Neural cell (in vitro differentiated cells): ENCODE results near the gene SFMBT1. TPM values are rescaled to one million over a fixed set of nuclear protein-coding genes. Genes with fewer than 3 reads are reported as not detected.

Source experiments
- H2AFZ ChIP-seq: fragments of 200-600, 300-800 bp; sonication (generic), shearing (Covaris generic); 2 replicates; pipeline ENCODE4 v1.6.0; 2014; ENCODE audit warnings: low read depth, mild to moderate bottlenecking, antibody characterized with exemption, low read length, moderate library complexity
- H3F3A ChIP-seq: fragments of 200-600 bp; shearing (Covaris generic); 2 replicates; pipeline ENCODE4 v1.6.1; 2016; ENCODE audit warnings: mild to moderate bottlenecking, moderate library complexity, mixed read lengths, antibody characterized with exemption, low read length; ENCODE audit not compliant: insufficient read depth, poor library complexity, severe bottlenecking
- H3K27ac ChIP-seq: fragments of 200-600, 300-800 bp; sonication (generic), shearing (Covaris generic); 2 replicates; pipeline ENCODE4 v1.5.1; 2014; ENCODE audit warnings: mild to moderate bottlenecking, low read length, moderate library complexity
- H3K27me3 ChIP-seq: fragments of 300-800, 200-600 bp; sonication (generic), shearing (Covaris generic); 2 replicates; pipeline ENCODE4 v1.6.0; 2014; ENCODE audit warnings: mild to moderate bottlenecking, low read depth, low read length, moderate library complexity; ENCODE audit not compliant: insufficient read depth
- H3K36me3 ChIP-seq: fragments of 300-800, 200-600 bp; sonication (generic), shearing (Covaris generic); 2 replicates; pipeline ENCODE4 v1.5.1; 2014; ENCODE audit warnings: mild to moderate bottlenecking, antibody characterized with exemption, low read length, moderate library complexity; ENCODE audit not compliant: insufficient read depth
- H3K4me2 ChIP-seq: fragments of 300-800, 200-600 bp; sonication (generic), shearing (Covaris generic); 2 replicates; pipeline ENCODE4 v1.6.0; 2014; ENCODE audit warnings: mild to moderate bottlenecking, low read length
- H3K4me3 ChIP-seq: fragments of 300-800, 200-600 bp; sonication (generic), shearing (Covaris generic); 2 replicates; pipeline ENCODE4 v1.5.1; 2014; ENCODE audit warnings: mild to moderate bottlenecking, low read length, moderate library complexity
- H3K79me2 ChIP-seq: fragments of 200-600 bp; shearing (Covaris generic); replicated peaks from 2 replicates; pipeline ENCODE4 v1.6.0; 2014; ENCODE audit warnings: mild to moderate bottlenecking, low read length, moderate library complexity; ENCODE audit not compliant: insufficient read depth
- H3K9ac ChIP-seq: fragments of 300-800, 200-600 bp; sonication (generic), shearing (Covaris generic); 2 replicates; pipeline ENCODE4 v1.6.1; 2016; ENCODE audit warnings: mild to moderate bottlenecking, low read length, mixed read lengths
- H3K9me2 ChIP-seq: fragments of 200-600 bp; shearing (Covaris generic); 2 replicates; pipeline ENCODE4 v1.6.1; 2016; ENCODE audit warnings: mild to moderate bottlenecking, low read length, mixed read lengths; ENCODE audit not compliant: insufficient read depth
- H3K9me3 ChIP-seq: fragments of 200-600, 300-800 bp; sonication (generic), shearing (Covaris generic); 2 replicates; pipeline ENCODE4 v1.6.1; 2016; ENCODE audit warnings: mild to moderate bottlenecking, mixed run types, low read length, moderate library complexity, mixed read lengths
- H4K20me1 ChIP-seq: fragments of 200-600 bp; shearing (Covaris generic); 2 replicates; pipeline ENCODE4 v1.6.1; 2016; ENCODE audit warnings: mild to moderate bottlenecking, mixed run types; ENCODE audit not compliant: insufficient read depth
- EP300 ChIP-seq: fragments of 450-650 bp; conservative IDR thresholded peaks from 2 replicates; pipeline ENCODE4 v1.6.1; 2014; ENCODE audit warnings: antibody characterized with exemption, mild to moderate bottlenecking, moderate library complexity; ENCODE audit not compliant: poor library complexity, severe bottlenecking
- EZH2 ChIP-seq: fragments of 200-600, 300-800 bp; shearing (Covaris generic), sonication (generic); IDR thresholded peaks from 2 replicates; pipeline ENCODE4 v1.6.1; 2014; ENCODE audit warnings: antibody characterized with exemption, low read length, borderline replicate concordance, mild to moderate bottlenecking; ENCODE audit not compliant: insufficient read depth, poor library complexity, severe bottlenecking
- MXI1 ChIP-seq: fragments of 450-650 bp; conservative IDR thresholded peaks from 2 replicates; pipeline ENCODE4 v1.6.1; 2014; ENCODE audit warnings: antibody characterized with exemption, mild to moderate bottlenecking; ENCODE audit not compliant: poor library complexity, severe bottlenecking
- POLR2AphosphoS5 ChIP-seq: IDR thresholded peaks from 2 replicates; pipeline ENCODE4 v1.6.1; 2012
- RAD21 ChIP-seq: fragments of 450-650 bp; conservative IDR thresholded peaks from 2 replicates; pipeline ENCODE4 v1.6.1; 2014; ENCODE audit warnings: antibody characterized with exemption, mild to moderate bottlenecking, moderate library complexity
- SMC3 ChIP-seq: fragments of 450-650 bp; conservative IDR thresholded peaks from 2 replicates; pipeline ENCODE4 v1.6.1; 2014; ENCODE audit warnings: antibody characterized with exemption, mild to moderate bottlenecking, moderate library complexity; ENCODE audit not compliant: poor library complexity
- TAF1 ChIP-seq: IDR thresholded peaks from 2 replicates; pipeline ENCODE4 v1.6.1; 2012; ENCODE audit warnings: low read depth
- polyA plus RNA-seq: library from polyadenylated mRNA; depleted of rRNA; stranded (reverse); fragments of >200 nt; gene quantifications from 2 replicates; pipeline ENCODE4 v1.2.3, GENCODE V29; 2014
- TF ChIP-seq, protein P1 (sequence below): fragments of 450-650 bp; IDR thresholded peaks from 2 replicates; pipeline ENCODE4 v1.5.1; 2014; ENCODE audit warnings: antibody characterized with exemption, mild to moderate bottlenecking, moderate library complexity; ENCODE audit not compliant: poor library complexity, severe bottlenecking
- TF ChIP-seq, protein P2 (sequence below): IDR thresholded peaks from 2 replicates; pipeline ENCODE4 v1.6.1; 2012; ENCODE audit warnings: borderline replicate concordance

The SFMBT1 gene
- polyA plus RNA-seq, 1 donor from 2014 or later, result 17.3 TPM

DNA sequence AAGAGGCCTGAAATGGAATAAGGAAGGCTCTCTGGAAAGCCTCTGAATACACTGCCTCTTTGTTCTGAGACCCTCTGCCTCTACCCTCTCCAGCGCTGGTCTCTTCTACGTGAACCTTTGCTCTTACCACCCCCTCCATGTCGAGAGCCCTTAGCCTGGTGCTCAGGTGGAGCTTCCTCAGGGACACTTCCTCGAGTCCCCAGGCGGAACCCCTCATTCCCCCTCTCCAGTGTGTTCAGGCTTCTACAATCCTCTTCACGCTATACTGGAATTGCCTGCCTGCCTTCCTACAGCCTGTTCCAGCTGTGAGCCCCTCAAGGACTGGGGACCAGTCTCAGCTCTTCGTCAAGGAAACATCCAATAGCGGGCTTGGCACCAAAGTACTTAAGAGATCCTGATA, 156.0 kb downstream of the SFMBT1 start:
- no peak overlapping the region for H3K4me2 ChIP-seq
- H3K4me3 ChIP-seq, result no peak overlapping the region
- H2AFZ ChIP-seq, result no peak overlapping the region
- H3K9me2 ChIP-seq, result no peaks in the 10 kb centered on the region
- no peak overlapping the region for H3K27ac ChIP-seq
- H3K27me3 ChIP-seq, result no peaks in the 10 kb centered on the region
- no peaks in the 10 kb centered on the region for H4K20me1 ChIP-seq
- no peaks in the 10 kb centered on the region for H3F3A ChIP-seq
- H3K9me3 ChIP-seq, result no peaks in the 10 kb centered on the region
- TF ChIP-seq RAD21 (no peak), POLR2AphosphoS5 (no peak), EP300 (no peak), TAF1 (no peak), EZH2 (no peak), SMC3 (no peak), MXI1 (no peak)
- TF ChIP-seq, protein P1, sequence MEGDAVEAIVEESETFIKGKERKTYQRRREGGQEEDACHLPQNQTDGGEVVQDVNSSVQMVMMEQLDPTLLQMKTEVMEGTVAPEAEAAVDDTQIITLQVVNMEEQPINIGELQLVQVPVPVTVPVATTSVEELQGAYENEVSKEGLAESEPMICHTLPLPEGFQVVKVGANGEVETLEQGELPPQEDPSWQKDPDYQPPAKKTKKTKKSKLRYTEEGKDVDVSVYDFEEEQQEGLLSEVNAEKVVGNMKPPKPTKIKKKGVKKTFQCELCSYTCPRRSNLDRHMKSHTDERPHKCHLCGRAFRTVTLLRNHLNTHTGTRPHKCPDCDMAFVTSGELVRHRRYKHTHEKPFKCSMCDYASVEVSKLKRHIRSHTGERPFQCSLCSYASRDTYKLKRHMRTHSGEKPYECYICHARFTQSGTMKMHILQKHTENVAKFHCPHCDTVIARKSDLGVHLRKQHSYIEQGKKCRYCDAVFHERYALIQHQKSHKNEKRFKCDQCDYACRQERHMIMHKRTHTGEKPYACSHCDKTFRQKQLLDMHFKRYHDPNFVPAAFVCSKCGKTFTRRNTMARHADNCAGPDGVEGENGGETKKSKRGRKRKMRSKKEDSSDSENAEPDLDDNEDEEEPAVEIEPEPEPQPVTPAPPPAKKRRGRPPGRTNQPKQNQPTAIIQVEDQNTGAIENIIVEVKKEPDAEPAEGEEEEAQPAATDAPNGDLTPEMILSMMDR, result no peak
- TF ChIP-seq, protein P2, sequence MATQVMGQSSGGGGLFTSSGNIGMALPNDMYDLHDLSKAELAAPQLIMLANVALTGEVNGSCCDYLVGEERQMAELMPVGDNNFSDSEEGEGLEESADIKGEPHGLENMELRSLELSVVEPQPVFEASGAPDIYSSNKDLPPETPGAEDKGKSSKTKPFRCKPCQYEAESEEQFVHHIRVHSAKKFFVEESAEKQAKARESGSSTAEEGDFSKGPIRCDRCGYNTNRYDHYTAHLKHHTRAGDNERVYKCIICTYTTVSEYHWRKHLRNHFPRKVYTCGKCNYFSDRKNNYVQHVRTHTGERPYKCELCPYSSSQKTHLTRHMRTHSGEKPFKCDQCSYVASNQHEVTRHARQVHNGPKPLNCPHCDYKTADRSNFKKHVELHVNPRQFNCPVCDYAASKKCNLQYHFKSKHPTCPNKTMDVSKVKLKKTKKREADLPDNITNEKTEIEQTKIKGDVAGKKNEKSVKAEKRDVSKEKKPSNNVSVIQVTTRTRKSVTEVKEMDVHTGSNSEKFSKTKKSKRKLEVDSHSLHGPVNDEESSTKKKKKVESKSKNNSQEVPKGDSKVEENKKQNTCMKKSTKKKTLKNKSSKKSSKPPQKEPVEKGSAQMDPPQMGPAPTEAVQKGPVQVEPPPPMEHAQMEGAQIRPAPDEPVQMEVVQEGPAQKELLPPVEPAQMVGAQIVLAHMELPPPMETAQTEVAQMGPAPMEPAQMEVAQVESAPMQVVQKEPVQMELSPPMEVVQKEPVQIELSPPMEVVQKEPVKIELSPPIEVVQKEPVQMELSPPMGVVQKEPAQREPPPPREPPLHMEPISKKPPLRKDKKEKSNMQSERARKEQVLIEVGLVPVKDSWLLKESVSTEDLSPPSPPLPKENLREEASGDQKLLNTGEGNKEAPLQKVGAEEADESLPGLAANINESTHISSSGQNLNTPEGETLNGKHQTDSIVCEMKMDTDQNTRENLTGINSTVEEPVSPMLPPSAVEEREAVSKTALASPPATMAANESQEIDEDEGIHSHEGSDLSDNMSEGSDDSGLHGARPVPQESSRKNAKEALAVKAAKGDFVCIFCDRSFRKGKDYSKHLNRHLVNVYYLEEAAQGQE, result no peak
- peaks cover 6% of the 10 kb centered on the region for H3K79me2 ChIP-seq
- no peaks in the 10 kb centered on the region for H3K36me3 ChIP-seq
- no peak overlapping the region for H3K9ac ChIP-seq

DNA sequence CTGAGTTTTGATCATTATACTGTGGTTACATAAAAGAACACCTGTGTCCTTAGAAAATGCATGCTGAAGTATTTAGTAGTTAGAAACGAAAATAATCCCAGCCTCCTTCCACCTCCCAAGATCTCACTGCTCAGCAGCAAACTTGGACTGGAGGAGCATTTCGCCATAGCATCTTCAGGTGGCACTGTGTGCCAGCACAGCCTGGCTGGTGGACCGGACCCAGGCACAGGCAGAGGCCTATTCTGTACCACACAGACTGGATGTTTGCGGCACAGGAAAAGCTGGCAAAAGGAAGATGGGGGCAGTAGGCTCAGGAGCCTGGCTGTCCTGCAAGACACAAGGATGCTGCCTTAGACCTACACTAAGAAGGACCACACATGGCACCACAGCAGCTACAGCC, 158.7 kb downstream of the SFMBT1 start:
- Histone ChIP-seq H3K36me3 (peaks cover 3% of the 10 kb centered on the region), H3K9ac (no peak overlapping the region), H3K27me3 (no peaks in the 10 kb centered on the region)

More for the DNA sequence above, 158.7 kb downstream of the SFMBT1 start:
- H3K9me2 ChIP-seq, result no peaks in the 10 kb centered on the region
- TF ChIP-seq, protein P1, result no peak
- no peak for TF ChIP-seq SMC3
- TF ChIP-seq EZH2, result no peak
- TF ChIP-seq TAF1, result no peak
- TF ChIP-seq, protein P2, result no peak
- H2AFZ ChIP-seq, result no peak overlapping the region
- no peaks in the 10 kb centered on the region for H4K20me1 ChIP-seq
- peaks cover 6% of the 10 kb centered on the region for H3K79me2 ChIP-seq
- no peak overlapping the region for H3K4me3 ChIP-seq
- H3K27ac ChIP-seq, result no peak overlapping the region
- no peaks in the 10 kb centered on the region for H3F3A ChIP-seq
- no peaks in the 10 kb centered on the region for H3K9me3 ChIP-seq
- no peak overlapping the region for H3K4me2 ChIP-seq
